ENCODE measurements around the gene USP35.

DNA sequence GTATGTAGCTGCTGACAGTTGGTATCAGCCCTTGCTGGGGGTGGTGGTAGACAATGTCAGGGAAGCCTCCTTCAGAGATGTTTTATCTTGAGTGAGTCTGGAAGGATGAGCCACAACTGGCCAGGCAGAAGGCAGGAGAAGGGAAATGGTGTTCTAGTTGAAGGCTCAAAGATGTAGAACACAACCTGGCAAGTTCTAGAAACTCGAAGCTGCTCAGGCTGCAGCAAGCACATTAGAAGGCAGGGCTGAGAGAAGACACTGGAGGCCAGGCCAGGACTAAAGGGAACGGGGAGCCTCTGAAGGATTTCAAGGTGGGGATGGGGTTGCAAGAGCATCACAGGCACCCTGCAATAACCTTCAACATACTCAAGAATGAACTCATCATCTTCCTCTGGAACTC, 40.4 kb downstream of the USP35 start:
- TF ChIP-seq, protein P1, sequence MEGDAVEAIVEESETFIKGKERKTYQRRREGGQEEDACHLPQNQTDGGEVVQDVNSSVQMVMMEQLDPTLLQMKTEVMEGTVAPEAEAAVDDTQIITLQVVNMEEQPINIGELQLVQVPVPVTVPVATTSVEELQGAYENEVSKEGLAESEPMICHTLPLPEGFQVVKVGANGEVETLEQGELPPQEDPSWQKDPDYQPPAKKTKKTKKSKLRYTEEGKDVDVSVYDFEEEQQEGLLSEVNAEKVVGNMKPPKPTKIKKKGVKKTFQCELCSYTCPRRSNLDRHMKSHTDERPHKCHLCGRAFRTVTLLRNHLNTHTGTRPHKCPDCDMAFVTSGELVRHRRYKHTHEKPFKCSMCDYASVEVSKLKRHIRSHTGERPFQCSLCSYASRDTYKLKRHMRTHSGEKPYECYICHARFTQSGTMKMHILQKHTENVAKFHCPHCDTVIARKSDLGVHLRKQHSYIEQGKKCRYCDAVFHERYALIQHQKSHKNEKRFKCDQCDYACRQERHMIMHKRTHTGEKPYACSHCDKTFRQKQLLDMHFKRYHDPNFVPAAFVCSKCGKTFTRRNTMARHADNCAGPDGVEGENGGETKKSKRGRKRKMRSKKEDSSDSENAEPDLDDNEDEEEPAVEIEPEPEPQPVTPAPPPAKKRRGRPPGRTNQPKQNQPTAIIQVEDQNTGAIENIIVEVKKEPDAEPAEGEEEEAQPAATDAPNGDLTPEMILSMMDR (IDR thresholded peaks at IDR 0.05; ENCODE audit: insufficient read depth, low read length, poor library complexity, severe bottlenecking), result no peak
- TF ChIP-seq EZH2phosphoT487 (conservative IDR thresholded peaks at IDR 0.05; ENCODE audit: low read length), result no peak
